ENCODE data around the gene ATF7IP.

- TF ChIP-seq CTCF (IDR thresholded peaks at IDR 0.05) (no peak), REST (IDR thresholded peaks at IDR 0.05; ENCODE audit: low read depth, low read length) (no peak), TEAD4 (IDR thresholded peaks at IDR 0.05; ENCODE audit: borderline replicate concordance, insufficient read depth) (no peak), POLR2AphosphoS5 (IDR thresholded peaks at IDR 0.05; ENCODE audit: low read depth, low read length) (no peak), EP300 (IDR thresholded peaks at IDR 0.05; ENCODE audit: borderline replicate concordance in 1 of 2, low read depth in 1 of 2, low read length in 1 of 2) (no peak), NRF1 (IDR thresholded peaks at IDR 0.05; ENCODE audit: low read depth, low read length) (no peak), SIN3A (IDR thresholded peaks at IDR 0.05; ENCODE audit: borderline replicate concordance, low read depth, low read length) (no peak), ZBTB33 (IDR thresholded peaks at IDR 0.05; ENCODE audit: borderline replicate concordance, low read depth) (no peak), USF1 (IDR thresholded peaks at IDR 0.05; ENCODE audit: borderline replicate concordance, low read depth) (no peak), MXI1 (IDR thresholded peaks at IDR 0.05; ENCODE audit: low read depth, low read length) (no peak), MAX (IDR thresholded peaks at IDR 0.05; ENCODE audit: low read depth) (no peak), RAD21 (IDR thresholded peaks at IDR 0.05; ENCODE audit: low read length) (no peak)
Observed at GRCh38 chr12:14396071-14396470, 30.6 kb downstream of the ATF7IP start.
